ENCODE measurements around the gene PDE4D.
"Not testable (repeated sequence)": the region's sequence is repeated elsewhere in the genome, so short reads cannot be mapped to it uniquely, and the experiment has no call there.

Gene PDE4D

DNA sequence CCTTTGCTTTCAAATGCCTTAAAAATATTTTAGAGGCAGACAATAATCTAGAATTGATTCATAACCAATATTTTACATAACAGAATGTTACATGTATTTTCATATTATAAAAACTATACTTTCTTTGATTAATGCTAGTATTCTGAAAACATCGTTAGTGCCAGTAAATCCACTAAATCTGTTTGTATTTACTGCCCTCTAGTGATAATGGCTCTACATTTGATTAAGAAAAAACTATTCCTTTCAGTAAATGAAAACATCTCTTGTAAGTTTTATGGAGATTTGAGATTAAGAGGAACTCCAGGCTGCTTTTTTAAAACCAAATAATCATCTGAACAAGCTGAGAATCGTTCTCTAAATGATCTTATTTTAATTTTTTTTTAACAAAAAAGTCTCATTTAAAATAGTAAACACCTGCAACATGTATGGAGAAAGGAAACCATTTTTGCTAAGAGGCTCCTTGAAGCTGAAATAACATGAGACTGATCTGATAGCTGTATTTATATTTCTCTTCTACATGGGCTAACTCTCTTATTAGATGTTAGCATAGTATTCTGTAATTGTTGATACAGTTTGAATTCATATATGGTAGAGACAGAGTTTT is 886.0 kb downstream of the PDE4D start:
- H3K27ac ChIP-seq (ENCODE audit: low read depth, low read length) = no peak overlapping the region
- H3K4me3 ChIP-seq (ENCODE audit: low read depth in 1 of 2, low read length in 2 of 2) = no peak overlapping the region
- H3K27me3 ChIP-seq (ENCODE audit: control insufficient read depth in 1 of 2, insufficient read depth in 2 of 2, low read length in 2 of 2) = no peaks in the 10 kb centered on the region
- H3K4me1 ChIP-seq (ENCODE audit: insufficient read depth, low read length) = peaks cover 26% of the 10 kb centered on the region
- H3K36me3 ChIP-seq (ENCODE audit: insufficient read depth, low read length) = no peaks in the 10 kb centered on the region
- H3K9me3 ChIP-seq (ENCODE audit: low read length) = no peaks in the 10 kb centered on the region
- H3K9ac ChIP-seq (ENCODE audit: low read length) = no peak overlapping the region

DNA sequence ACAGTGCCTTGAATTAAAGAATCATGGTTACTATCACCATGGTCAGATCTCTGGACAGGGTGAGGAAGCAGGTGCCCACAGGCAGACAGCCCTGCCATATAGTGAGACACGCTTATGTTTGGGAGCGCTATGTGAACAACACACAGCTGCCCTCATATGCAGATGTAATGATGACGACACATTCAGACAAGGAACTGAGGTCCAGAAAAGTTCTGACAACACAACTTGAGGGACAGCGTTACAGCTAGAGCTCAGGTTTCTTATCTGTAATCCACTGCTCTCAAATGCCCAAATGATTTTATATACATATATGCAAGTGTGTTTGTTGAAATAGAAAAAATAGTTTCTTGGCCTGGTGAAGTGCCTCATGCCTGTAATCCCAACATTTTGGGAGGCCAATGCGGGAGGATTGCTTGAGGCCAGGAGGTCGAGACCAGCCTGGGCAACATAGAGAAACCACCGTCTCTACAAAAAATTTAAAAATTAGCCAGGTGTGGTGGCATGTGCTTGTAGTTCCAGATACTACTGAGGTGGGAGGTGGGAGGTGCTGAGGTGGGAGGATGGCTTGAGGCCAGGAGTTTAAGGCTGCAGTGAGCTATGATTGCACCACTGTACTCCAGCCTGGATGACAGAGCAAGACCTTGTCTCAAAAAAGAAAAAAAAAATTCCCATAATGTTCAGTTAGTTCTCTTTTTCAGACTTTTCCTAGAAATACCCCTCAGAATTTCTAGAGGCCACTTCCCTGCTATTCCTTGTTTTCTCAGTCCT is 887.4 kb downstream of the PDE4D start:
- Histone ChIP-seq H3K27me3 (ENCODE audit: control insufficient read depth in 1 of 2, insufficient read depth in 2 of 2, low read length in 2 of 2) (no peaks in the 10 kb centered on the region), H3K9me3 (ENCODE audit: low read length) (no peaks in the 10 kb centered on the region), H3K4me3 (ENCODE audit: low read depth in 1 of 2, low read length in 2 of 2) (no peak overlapping the region), H3K36me3 (ENCODE audit: insufficient read depth, low read length) (no peaks in the 10 kb centered on the region), H3K4me1 (ENCODE audit: insufficient read depth, low read length) (peaks cover 36% of the 10 kb centered on the region), H3K9ac (ENCODE audit: low read length) (no peak overlapping the region), H3K27ac (ENCODE audit: low read depth, low read length) (no peak overlapping the region)

DNA sequence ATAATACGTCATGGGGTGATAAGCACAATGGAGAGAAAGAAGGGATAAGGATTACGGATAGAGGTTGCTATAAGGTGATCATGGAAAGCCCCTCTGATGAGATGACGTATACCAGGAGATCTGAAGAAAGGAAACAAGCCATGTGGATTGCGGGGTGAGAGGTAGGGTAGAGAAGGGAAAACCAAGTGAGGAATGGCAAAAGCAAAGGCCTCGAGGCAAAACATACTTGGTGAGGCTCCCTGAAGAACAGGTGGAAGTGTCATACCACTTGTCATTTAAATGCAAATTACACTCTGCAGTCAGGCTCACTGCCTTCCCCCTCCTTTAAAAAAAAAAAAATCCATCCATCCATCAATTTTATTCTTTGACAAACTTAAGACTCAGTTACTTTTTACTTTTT is 889.9 kb downstream of the PDE4D start:
- Histone ChIP-seq H3K9ac (ENCODE audit: low read length) (no peak overlapping the region), H3K36me3 (ENCODE audit: insufficient read depth, low read length) (no peaks in the 10 kb centered on the region), H3K27ac (ENCODE audit: low read depth, low read length) (no peak overlapping the region), H3K4me3 (ENCODE audit: low read depth in 1 of 2, low read length in 2 of 2) (no peak overlapping the region), H3K4me1 (ENCODE audit: insufficient read depth, low read length) (peaks cover 57% of the 10 kb centered on the region), H3K27me3 (ENCODE audit: control insufficient read depth in 1 of 2, insufficient read depth in 2 of 2, low read length in 2 of 2) (no peaks in the 10 kb centered on the region), H3K9me3 (ENCODE audit: low read length) (no peaks in the 10 kb centered on the region)

DNA sequence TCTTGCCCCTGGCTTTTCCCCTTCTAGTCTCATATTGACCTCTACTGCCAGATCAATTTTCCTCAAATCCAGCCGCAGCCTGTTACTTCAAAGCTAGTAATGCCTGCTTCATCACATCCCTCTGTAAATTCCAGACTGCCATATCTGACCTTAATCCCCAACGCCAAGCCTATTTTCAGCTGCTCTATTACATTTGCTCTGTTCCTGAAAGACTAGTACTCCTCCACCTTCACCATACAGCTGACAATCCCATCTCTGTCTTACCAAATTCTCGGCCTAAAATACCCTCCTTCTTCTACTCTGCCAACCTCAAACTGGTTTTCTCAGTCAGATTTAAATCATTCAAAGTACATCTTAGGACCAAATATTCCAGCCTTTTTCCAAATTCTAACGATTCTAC is 890.4 kb downstream of the PDE4D start:
- Histone ChIP-seq H3K9me3 (ENCODE audit: low read length) (no peaks in the 10 kb centered on the region), H3K27ac (ENCODE audit: low read depth, low read length) (no peak overlapping the region)

DNA sequence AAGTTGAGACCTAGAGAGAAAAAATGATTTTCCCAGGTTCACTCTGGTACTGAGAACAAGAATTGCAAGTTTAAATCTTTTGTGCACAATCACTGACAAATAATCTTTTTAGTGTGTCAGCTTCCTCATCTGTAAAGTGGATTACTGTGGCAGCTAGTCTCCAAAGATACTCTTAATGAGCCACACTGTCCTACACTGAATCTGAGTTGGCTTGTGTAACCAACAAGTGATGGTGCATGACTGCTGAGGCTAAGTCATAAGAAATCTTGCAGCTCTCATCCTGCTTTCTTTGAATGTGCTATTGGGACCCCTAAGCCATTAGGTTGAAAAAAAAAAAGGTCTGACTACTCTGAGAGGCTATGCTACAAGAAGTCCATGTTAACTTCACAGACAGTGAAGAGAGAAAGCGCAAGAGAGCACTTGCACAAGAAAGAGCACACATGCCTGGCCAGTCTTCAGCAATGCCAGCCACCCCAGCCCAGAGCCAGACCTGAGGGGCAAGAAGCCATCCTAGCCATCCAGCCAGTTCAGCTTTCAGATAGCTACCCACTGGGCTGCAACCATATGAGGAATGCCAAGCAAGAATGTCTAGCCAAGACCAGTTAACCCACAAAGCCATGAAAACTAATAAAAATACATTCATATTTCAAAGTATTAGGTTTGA is 891.2 kb downstream of the PDE4D start:
- peak overlapping the region; percentile 9 for H3K27ac ChIP-seq (ENCODE audit: low read depth, low read length)
- no peaks in the 10 kb centered on the region for H3K36me3 ChIP-seq (ENCODE audit: insufficient read depth, low read length)
- no peak overlapping the region for H3K4me3 ChIP-seq (ENCODE audit: low read depth in 1 of 2, low read length in 2 of 2)
- H3K27me3 ChIP-seq (ENCODE audit: control insufficient read depth in 1 of 2, insufficient read depth in 2 of 2, low read length in 2 of 2) = no peaks in the 10 kb centered on the region
- no peak overlapping the region for H3K9ac ChIP-seq (ENCODE audit: low read length)
- no peaks in the 10 kb centered on the region for H3K9me3 ChIP-seq (ENCODE audit: low read length)
- peaks cover 65% of the 10 kb centered on the region for H3K4me1 ChIP-seq (ENCODE audit: insufficient read depth, low read length)

More for the DNA sequence above, 890.4 kb downstream of the PDE4D start:
- Histone ChIP-seq H3K9ac (ENCODE audit: low read length) (no peak overlapping the region), H3K36me3 (ENCODE audit: insufficient read depth, low read length) (no peaks in the 10 kb centered on the region), H3K4me3 (ENCODE audit: low read depth in 1 of 2, low read length in 2 of 2) (no peak overlapping the region), H3K4me1 (ENCODE audit: insufficient read depth, low read length) (peaks cover 61% of the 10 kb centered on the region), H3K27me3 (ENCODE audit: control insufficient read depth in 1 of 2, insufficient read depth in 2 of 2, low read length in 2 of 2) (no peaks in the 10 kb centered on the region)

DNA sequence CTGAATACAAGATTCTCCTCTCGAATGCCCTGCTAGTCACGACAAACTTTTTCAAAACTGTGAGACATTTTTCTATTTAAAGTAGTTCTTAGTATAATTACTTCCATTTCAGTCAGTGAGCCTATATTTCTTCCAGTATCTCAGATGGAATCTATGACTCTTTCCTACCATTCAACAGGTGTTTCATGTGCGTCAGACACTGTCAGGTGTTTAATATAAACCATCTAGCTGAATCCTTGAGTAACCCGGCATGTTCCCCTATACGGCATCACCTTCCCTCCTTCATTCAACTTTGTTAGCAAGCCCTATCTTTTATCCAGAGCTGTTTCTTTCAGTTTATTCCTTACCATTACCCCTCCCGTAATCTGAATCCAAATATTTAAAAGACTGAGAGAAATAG is 891.8 kb downstream of the PDE4D start:
- H3K4me3 ChIP-seq (ENCODE audit: low read depth in 1 of 2, low read length in 2 of 2) = no peak overlapping the region
- no peaks in the 10 kb centered on the region for H3K36me3 ChIP-seq (ENCODE audit: insufficient read depth, low read length)
- no peak overlapping the region for H3K9ac ChIP-seq (ENCODE audit: low read length)
- H3K27me3 ChIP-seq (ENCODE audit: control insufficient read depth in 1 of 2, insufficient read depth in 2 of 2, low read length in 2 of 2) = no peaks in the 10 kb centered on the region
- H3K9me3 ChIP-seq (ENCODE audit: low read length) = no peaks in the 10 kb centered on the region
- H3K4me1 ChIP-seq (ENCODE audit: insufficient read depth, low read length) = peaks cover 63% of the 10 kb centered on the region
- H3K27ac ChIP-seq (ENCODE audit: low read depth, low read length) = peak overlapping the region; percentile 9

DNA sequence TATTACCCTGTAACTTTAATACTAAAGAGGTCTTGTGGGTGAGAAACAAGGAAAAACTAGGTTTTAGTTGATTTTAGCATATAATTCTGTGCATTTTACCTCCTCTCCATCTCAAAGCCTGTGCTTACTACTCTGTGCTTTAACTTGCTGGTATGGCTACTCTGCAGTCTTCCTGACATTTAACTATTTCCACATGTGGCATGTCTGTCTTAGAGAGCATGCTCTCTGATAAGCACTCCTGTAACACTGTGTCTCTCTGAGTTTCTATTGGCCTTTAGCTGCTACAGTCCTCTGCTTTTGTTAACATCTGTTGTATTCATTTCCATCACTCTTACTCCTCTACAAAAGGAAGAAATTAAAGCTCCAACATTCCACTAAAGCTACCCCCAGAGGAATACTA is 892.4 kb downstream of the PDE4D start:
- Histone ChIP-seq H3K4me1 (ENCODE audit: insufficient read depth, low read length) (peaks cover 58% of the 10 kb centered on the region), H3K9ac (ENCODE audit: low read length) (no peak overlapping the region), H3K36me3 (ENCODE audit: insufficient read depth, low read length) (no peaks in the 10 kb centered on the region), H3K4me3 (ENCODE audit: low read depth in 1 of 2, low read length in 2 of 2) (no peak overlapping the region), H3K27me3 (ENCODE audit: control insufficient read depth in 1 of 2, insufficient read depth in 2 of 2, low read length in 2 of 2) (no peaks in the 10 kb centered on the region), H3K27ac (ENCODE audit: low read depth, low read length) (no peak overlapping the region), H3K9me3 (ENCODE audit: low read length) (no peaks in the 10 kb centered on the region)

DNA sequence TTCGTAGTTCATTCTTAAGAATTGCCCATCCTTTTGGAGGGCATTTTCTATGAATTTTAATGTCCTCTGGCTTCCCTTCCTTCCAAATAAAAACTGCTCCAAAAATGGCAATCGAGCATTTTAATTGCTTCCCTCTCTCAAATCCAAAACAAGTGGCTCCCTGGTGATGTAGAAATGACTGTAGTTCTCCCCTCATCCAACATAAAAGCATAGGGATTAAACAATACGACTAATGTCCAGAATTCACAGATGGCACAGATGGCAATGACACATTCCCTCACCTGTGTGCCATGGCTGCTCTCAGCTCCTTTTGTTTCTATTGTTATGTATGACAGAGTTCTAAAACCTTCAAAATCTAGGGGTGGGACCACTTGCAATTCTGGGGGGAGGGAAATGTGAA is 893.3 kb downstream of the PDE4D start:
- Histone ChIP-seq H3K4me3 (ENCODE audit: low read depth in 1 of 2, low read length in 2 of 2) (no peak overlapping the region), H3K4me1 (ENCODE audit: insufficient read depth, low read length) (peaks cover 52% of the 10 kb centered on the region), H3K36me3 (ENCODE audit: insufficient read depth, low read length) (no peaks in the 10 kb centered on the region), H3K27me3 (ENCODE audit: control insufficient read depth in 1 of 2, insufficient read depth in 2 of 2, low read length in 2 of 2) (no peaks in the 10 kb centered on the region), H3K9ac (ENCODE audit: low read length) (no peak overlapping the region), H3K9me3 (ENCODE audit: low read length) (no peaks in the 10 kb centered on the region), H3K27ac (ENCODE audit: low read depth, low read length) (no peak overlapping the region)

DNA sequence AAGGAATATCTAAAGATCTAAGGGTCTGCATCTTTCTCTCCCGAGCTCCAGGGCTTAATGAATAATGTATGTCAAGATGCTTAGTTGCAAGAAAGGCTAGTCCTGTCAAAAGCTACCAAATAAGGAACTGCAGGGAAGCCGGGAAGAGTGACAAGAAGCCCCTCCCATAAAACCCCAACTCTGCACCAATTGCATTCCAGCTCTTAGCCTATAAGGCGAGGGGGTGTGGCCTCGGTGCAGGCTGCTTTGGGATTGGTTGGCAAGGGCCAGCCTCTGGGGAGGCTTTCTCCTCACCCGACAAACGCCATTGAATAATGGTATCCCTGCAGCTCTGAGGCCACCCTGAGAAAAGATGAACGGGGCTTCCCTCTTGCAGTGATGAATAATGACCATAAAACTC is 893.7 kb downstream of the PDE4D start:
- Histone ChIP-seq H3K27me3 (ENCODE audit: control insufficient read depth in 1 of 2, insufficient read depth in 2 of 2, low read length in 2 of 2) (no peaks in the 10 kb centered on the region), H3K36me3 (ENCODE audit: insufficient read depth, low read length) (no peaks in the 10 kb centered on the region), H3K4me1 (ENCODE audit: insufficient read depth, low read length) (peaks cover 52% of the 10 kb centered on the region), H3K9ac (ENCODE audit: low read length) (no peak overlapping the region), H3K9me3 (ENCODE audit: low read length) (no peaks in the 10 kb centered on the region), H3K27ac (ENCODE audit: low read depth, low read length) (peak overlapping the region; percentile 12), H3K4me3 (ENCODE audit: low read depth in 1 of 2, low read length in 2 of 2) (no peak overlapping the region)

DNA sequence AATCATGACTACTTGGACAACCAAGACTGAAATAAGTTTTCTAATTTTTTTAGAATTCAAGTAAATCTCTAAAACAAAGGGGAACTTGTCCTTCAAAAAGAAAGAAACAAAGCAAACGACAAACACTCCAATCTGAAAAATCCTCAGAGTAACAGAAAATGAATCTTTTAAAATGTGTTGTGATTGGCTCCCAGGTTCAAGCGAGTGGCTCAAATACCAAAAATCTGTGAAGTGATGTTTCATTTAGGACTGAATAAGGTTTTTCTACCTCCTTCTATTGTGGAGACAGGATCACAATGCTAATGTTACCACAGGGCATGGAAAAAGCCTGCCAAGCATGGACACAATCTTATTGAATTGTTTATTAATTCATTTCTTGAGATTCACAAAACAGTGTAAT is 895.0 kb downstream of the PDE4D start:
- no peaks in the 10 kb centered on the region for H3K9me3 ChIP-seq (ENCODE audit: low read length)
- H3K27me3 ChIP-seq (ENCODE audit: control insufficient read depth in 1 of 2, insufficient read depth in 2 of 2, low read length in 2 of 2) = no peaks in the 10 kb centered on the region
- no peak overlapping the region for H3K4me3 ChIP-seq (ENCODE audit: low read depth in 1 of 2, low read length in 2 of 2)
- peaks cover 44% of the 10 kb centered on the region for H3K4me1 ChIP-seq (ENCODE audit: insufficient read depth, low read length)
- no peak overlapping the region for H3K9ac ChIP-seq (ENCODE audit: low read length)
- no peak overlapping the region for H3K27ac ChIP-seq (ENCODE audit: low read depth, low read length)
- H3K36me3 ChIP-seq (ENCODE audit: insufficient read depth, low read length) = no peaks in the 10 kb centered on the region

DNA sequence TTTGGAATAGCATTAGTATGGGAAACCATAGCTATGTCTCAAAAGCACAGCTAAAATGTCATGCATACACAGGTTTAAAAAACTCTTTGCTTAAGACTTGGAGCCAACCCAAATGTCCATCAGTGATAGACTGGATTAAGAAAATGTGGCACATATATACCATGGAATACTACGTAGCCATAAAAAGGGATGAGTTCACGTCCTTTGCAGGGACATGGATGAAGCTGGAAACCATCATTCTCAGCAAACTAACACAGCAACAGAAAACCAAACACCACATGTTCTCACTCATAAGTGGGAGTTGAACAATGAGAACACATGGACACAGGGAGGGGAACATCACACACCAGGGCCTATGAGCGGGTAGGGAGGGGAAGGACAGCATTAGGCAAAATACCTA is 897.7 kb downstream of the PDE4D start:
- H3K36me3 ChIP-seq (ENCODE audit: insufficient read depth, low read length); H3K4me3 ChIP-seq (ENCODE audit: low read depth in 1 of 2, low read length in 2 of 2): not testable (repeated sequence)
- H3K4me1 ChIP-seq (ENCODE audit: insufficient read depth, low read length) = peaks cover 25% of the 10 kb centered on the region

More for the DNA sequence above, 897.7 kb downstream of the PDE4D start:
- H3K27me3 ChIP-seq (ENCODE audit: control insufficient read depth in 1 of 2, insufficient read depth in 2 of 2, low read length in 2 of 2); H3K9ac ChIP-seq (ENCODE audit: low read length); H3K27ac ChIP-seq (ENCODE audit: low read depth, low read length); H3K9me3 ChIP-seq (ENCODE audit: low read length): not testable (repeated sequence)

Measured in muscle layer of colon (tissue), 2 donors.